ENCODE results near the gene CCT6A.
A peak's percentile ranks its signal among the peaks of the same experiment; 100 is the strongest.
"Not testable (repeated sequence)": the region's sequence is repeated elsewhere in the genome, so short reads cannot be mapped to it uniquely, and the experiment has no call there.

The CCT6A gene

DNA sequence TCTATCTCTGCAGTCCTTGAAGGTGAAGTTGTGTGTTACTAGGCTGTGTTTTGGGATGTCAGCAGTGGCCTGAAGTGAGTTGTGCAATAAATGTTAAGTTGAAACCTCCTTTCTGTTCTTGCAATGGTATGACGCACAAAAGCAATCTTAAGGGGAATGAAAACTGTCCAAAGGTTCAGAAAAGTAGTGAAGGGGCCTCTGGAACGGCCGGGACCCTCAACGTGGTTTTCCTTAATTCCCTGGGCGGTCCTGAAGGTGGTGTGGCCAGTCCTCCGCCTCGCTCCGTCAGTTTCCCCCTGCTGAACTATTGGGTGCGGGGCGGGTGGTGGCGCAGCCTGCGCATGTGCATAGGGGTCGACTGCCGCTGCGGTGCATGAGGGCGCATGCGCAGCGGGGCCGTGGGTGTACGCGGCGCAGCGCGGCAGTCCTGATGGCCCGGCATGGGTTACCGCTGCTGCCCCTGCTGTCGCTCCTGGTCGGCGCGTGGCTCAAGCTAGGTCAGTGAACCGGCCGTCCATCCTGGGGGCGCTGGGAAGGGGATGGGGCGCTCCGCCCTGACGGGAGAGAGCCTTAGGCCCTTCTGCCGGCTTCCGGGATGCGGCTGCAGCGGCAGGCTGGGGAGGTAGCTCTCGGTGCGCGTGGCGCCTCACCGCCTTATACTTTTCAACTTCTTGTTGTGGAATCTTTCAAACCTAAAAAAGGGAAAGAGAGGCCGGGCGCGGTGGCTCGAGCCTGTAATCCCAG is 12.5 kb downstream of the CCT6A start, which contains the start of gene SUMF2:
SUMF2 (plus strand) TSS at position 405 of the 744 bp plus-strand sequence; CDS start at position 431, 26 bp downstream.
- FAIRE-seq: peak; percentile 98
- peak; percentile 97 for TF ChIP-seq POLR2AphosphoS5 (IDR thresholded peaks at IDR 0.05; ENCODE audit: low read depth, low read length)
- no peak for TF ChIP-seq TAF1 (IDR thresholded peaks at IDR 0.05; ENCODE audit: borderline replicate concordance, low read depth, low read length)
- peak; percentile 96 for TF ChIP-seq POLR2A (IDR thresholded peaks at IDR 0.05; ENCODE audit: low read depth, low read length)
- DNase-seq (ENCODE audit: insufficient read length): peak; percentile 95

DNA sequence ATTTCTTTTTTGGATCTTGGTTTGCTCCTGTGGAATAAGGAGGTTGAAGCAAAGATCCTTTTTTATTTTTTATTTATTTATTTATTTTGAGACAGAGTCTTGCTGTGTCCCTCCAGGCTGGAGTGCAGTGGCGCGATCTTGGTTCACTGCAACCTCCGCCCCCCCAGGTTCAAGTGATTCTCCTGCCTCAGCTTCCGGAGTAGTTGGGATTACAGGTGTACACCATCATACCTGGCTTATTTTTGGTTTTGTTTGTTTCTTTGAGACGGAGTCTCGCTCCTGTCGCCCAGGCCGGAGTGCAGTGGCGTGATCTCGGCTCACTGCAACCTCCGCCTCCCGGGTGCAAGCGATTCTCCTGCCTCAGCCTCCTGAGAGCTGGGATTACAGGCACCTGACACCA is 14.8 kb downstream of the CCT6A start:
- DNase-seq (ENCODE audit: insufficient read length); FAIRE-seq: not testable (repeated sequence)

GRCh38 chr7:56074371-56074791 is 22.8 kb downstream of the CCT6A start:
- DNase-seq (ENCODE audit: insufficient read length): peak; percentile 48
- no peak for FAIRE-seq
- TF ChIP-seq TAF1 (IDR thresholded peaks at IDR 0.05; ENCODE audit: borderline replicate concordance, low read depth, low read length) (no peak), POLR2A (IDR thresholded peaks at IDR 0.05; ENCODE audit: low read depth, low read length) (no peak), POLR2AphosphoS5 (IDR thresholded peaks at IDR 0.05; ENCODE audit: low read depth, low read length) (no peak)

- DNase-seq (ENCODE audit: insufficient read length) (no peak), FAIRE-seq (no peak)
- no peak for TF ChIP-seq POLR2A (IDR thresholded peaks at IDR 0.05; ENCODE audit: low read depth, low read length)
- TF ChIP-seq TAF1 (IDR thresholded peaks at IDR 0.05; ENCODE audit: borderline replicate concordance, low read depth, low read length): no peak
- TF ChIP-seq POLR2AphosphoS5 (IDR thresholded peaks at IDR 0.05; ENCODE audit: low read depth, low read length): no peak
Measured at GRCh38 chr7:56077681-56078080, 26.1 kb downstream of the CCT6A start.

DNA sequence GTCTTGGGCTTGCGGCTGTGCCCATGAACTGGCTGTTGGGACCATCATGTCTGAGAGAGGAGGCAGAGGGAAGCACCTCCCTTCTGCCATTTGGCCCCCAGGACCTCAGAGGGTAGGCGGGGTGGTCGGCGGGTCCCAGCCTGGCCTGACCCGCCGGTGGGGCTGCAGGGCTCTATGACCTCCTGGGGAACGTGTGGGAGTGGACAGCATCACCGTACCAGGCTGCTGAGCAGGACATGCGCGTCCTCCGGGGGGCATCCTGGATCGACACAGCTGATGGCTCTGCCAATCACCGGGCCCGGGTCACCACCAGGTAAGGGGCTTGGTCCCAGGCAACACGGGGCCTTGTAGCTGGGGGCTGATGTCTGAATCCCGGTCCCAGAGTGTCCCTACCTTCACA is 26.6 kb downstream of the CCT6A start:
- no peak for TF ChIP-seq POLR2A (IDR thresholded peaks at IDR 0.05; ENCODE audit: low read depth, low read length)
- TF ChIP-seq POLR2AphosphoS5 (IDR thresholded peaks at IDR 0.05; ENCODE audit: low read depth, low read length): no peak
- no peak for TF ChIP-seq TAF1 (IDR thresholded peaks at IDR 0.05; ENCODE audit: borderline replicate concordance, low read depth, low read length)
- FAIRE-seq: no peak
- no peak for DNase-seq (ENCODE audit: insufficient read length)

- no peak for FAIRE-seq
- no peak for DNase-seq (ENCODE audit: insufficient read length)
- TF ChIP-seq TAF1 (IDR thresholded peaks at IDR 0.05; ENCODE audit: borderline replicate concordance, low read depth, low read length) (no peak), POLR2AphosphoS5 (IDR thresholded peaks at IDR 0.05; ENCODE audit: low read depth, low read length) (no peak), POLR2A (IDR thresholded peaks at IDR 0.05; ENCODE audit: low read depth, low read length) (no peak)
Measured at GRCh38 chr7:56079450-56080185, 28.1 kb downstream of the CCT6A start.

DNA sequence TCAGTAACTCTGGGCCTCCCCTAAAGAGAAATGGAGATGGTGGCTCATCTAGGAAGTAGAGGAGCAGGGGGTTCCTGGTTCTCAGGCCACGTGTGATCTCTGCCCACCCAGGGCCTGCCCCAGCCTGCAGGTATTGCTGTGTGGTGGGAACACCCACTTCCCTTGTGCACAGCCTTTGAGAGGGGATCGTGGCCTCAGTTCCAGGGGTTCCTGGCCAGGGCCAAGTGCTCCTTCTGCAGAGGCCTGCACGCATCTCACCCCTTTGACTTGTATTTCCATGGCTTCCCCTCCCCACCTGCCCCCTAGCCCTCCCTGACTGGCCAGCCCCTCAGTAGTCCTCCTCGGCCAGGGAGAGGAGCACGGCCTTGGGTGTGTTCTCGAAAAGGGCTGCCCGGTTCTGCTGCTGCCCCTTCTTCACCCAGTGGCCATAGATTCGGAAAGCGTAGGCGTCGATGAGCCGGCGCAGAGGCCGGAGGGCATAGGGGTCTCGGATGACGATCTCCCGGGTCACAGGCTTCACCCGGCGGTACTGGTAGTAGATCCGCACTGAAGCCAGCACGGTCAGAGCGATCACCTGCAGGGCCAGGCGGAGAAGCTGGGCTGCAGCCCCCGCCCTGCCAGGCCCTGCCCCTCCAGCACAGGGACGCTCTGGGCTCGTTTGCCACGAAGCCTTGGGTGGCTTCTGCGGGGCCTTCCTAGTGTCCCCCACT is 29.3 kb downstream of the CCT6A start:
- not testable (repeated sequence) for FAIRE-seq; DNase-seq (ENCODE audit: insufficient read length)

DNA sequence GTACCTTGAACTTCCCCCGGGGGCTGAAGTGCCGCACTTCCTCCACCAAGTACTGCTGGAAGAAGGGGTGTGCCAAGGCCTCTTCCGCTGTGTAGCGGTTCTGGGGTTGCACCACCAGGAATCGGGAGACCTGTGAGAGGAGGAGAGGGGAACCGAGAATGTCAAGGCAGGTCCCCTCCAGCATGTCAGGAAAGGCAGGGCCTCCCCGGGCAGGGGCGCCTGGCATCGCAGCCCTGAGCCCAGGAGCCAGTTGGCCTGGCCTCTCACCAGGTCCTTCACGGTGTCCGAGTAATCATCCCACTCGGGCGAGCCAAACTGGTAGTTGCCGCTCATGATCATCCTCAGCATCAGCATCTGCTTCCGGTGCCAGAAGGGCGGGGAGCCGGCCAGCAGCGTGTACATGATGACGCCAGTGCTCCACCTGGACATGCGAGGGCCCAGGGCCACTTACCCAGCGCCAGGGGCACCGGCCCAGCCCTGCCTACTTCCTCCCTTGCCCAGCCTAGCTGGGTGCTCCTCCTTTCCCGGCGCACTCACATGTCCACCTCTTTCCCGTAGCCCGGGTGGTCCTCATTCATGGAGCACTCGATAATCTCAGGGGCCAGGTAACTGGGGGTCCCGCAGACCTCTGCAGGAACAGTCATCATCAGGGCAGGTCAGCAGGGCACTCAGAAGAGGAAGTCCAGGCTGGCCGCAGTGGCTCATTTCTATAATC is 30.2 kb downstream of the CCT6A start:
- FAIRE-seq: no peak
- no peak for DNase-seq (ENCODE audit: insufficient read length)
- TF ChIP-seq POLR2AphosphoS5 (IDR thresholded peaks at IDR 0.05; ENCODE audit: low read depth, low read length) (no peak), TAF1 (IDR thresholded peaks at IDR 0.05; ENCODE audit: borderline replicate concordance, low read depth, low read length) (no peak), POLR2A (IDR thresholded peaks at IDR 0.05; ENCODE audit: low read depth, low read length) (no peak)

DNA sequence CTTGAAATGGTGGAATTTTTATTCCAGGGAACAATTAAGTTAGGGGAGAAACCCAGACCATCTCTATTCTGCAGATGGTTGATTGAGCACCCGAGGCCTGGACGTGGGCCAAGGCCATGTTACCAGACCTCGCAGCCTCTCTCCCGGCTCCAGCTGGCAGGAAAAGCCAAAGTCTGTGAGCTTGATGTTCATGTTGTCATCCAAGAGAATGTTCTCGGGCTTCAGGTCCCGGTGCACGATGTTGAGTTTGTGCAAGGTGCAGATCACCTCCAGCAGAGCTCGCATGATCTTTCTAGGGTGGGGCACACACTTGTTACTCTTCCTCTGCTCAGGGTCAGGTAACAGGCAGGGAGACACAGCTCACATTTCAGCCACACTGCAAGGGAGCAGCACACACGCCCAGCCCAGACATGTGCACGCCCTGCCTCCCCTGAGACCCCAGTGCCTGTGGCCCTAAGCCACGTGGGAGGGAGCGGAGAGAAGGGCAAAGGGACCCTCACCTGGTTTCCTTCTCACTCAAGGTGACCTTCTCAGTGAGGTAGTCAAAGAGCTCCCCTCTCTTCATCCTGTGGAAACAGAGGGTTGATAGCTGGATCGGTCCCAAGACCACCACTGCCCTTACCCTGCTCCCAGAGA is 31.7 kb downstream of the CCT6A start:
- TF ChIP-seq POLR2A (IDR thresholded peaks at IDR 0.05; ENCODE audit: low read depth, low read length) (no peak), TAF1 (IDR thresholded peaks at IDR 0.05; ENCODE audit: borderline replicate concordance, low read depth, low read length) (no peak), POLR2AphosphoS5 (IDR thresholded peaks at IDR 0.05; ENCODE audit: low read depth, low read length) (peak; percentile 41)
- DNase-seq (ENCODE audit: insufficient read length) (no peak), FAIRE-seq (no peak)

DNA sequence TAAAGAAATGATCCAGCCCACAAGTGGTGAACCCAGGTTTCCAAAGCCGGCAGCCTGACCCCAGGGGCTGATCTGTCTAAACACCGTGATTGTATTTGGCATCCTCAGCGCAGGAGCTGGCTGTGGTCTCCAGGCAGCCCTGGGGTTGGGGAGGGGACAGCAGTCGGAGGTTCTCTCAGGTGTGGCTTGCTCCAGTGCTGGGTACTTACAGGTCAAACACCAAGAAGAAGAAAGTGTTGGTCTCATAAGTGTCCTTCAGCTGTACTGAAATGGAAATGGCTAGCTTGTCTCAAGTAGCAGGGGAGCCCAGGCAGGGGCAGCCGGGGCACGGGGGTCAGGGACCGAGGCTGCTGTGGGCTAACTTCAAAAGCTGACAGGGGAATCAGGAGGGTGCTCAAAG is 35.2 kb downstream of the CCT6A start:
- FAIRE-seq: no peak
- TF ChIP-seq TAF1 (IDR thresholded peaks at IDR 0.05; ENCODE audit: borderline replicate concordance, low read depth, low read length) (no peak), POLR2A (IDR thresholded peaks at IDR 0.05; ENCODE audit: low read depth, low read length) (no peak), POLR2AphosphoS5 (IDR thresholded peaks at IDR 0.05; ENCODE audit: low read depth, low read length) (no peak)

DNA sequence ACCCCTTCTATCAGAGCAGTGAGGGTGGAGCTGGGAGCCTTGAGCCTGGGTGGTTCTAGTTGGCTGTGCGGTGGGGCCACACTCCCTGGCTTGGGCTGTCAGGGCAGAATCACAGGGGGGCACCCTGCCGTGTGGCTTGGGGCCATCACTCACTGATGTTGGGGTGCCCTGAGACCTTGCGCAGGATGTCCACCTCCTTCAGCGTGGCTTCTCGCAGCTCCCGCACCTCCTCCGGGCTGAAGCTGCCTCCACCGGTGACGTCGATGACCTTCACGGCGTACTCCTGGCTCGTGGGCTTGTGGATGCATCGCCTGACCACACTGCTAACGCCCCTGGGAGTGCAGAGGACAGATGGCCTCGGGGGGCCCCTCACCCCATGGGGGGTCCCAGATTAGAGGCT is 35.9 kb downstream of the CCT6A start:
- FAIRE-seq: no peak
- TF ChIP-seq TAF1 (IDR thresholded peaks at IDR 0.05; ENCODE audit: borderline replicate concordance, low read depth, low read length): no peak
- TF ChIP-seq POLR2AphosphoS5 (IDR thresholded peaks at IDR 0.05; ENCODE audit: low read depth, low read length): no peak
- no peak for TF ChIP-seq POLR2A (IDR thresholded peaks at IDR 0.05; ENCODE audit: low read depth, low read length)
- DNase-seq (ENCODE audit: insufficient read length): no peak

More for the DNA sequence above, 35.2 kb downstream of the CCT6A start:
- DNase-seq (ENCODE audit: insufficient read length): no peak
